Stomach (tissue), 9 donors: ENCODE measurements around the gene KISS1R. TPM values are rescaled to one million over a fixed set of nuclear protein-coding genes. Genes with fewer than 3 reads are reported as not detected.

Source experiments
- DNase-seq, 2 donors: peaks; one replicate each; pipeline versions ENCODE4 v3.0.0 to v3.0.0-alpha.2; 2013 to 2019
- H3K27ac ChIP-seq, 5 donors: fragments of 200-600 bp in 4 of 5; sonication (generic) in 4 of 5; one replicate each; pipeline ENCODE4 v1.5.1; 2013 to 2019; ENCODE audit warnings: mild to moderate bottlenecking in 1 of 5, moderate library complexity in 1 of 5
- H3K27me3 ChIP-seq, 3 donors: fragments of 200-600 bp; sonication (generic); one replicate each; pipeline ENCODE4 v1.5.1; 2017 to 2019; ENCODE audit warnings: mixed run types in 1 of 3
- H3K36me3 ChIP-seq, 4 donors: fragments of 200-600 bp; sonication (generic); 1 replicate in 3 of 4; 2 replicates in 1 of 4; pipeline ENCODE4 v1.5.1; 2016 to 2019
- H3K4me1 ChIP-seq, 4 donors: fragments of 200-600 bp; sonication (generic); one replicate each; pipeline ENCODE4 v1.5.1; 2016 to 2019
- H3K4me3 ChIP-seq, 4 donors: fragments of 200-600 bp; sonication (generic) in 3 of 4; one replicate each; pipeline ENCODE4 v1.5.1; 2016 to 2019; ENCODE audit warnings: mild to moderate bottlenecking in 1 of 4
- H3K9me3 ChIP-seq, 4 donors: fragments of 200-600 bp; sonication (generic); one replicate each; pipeline ENCODE4 v1.5.1; 2016 to 2019
- CTCF ChIP-seq, 7 experiments: fragments of 450-650 bp in 4 of 7; fragments of 200-600 bp in 3 of 7; sonication (generic) in 3 of 7; IDR thresholded peaks; one replicate each; pipeline ENCODE4 v1.5.1; 2016 to 2019; ENCODE audit warnings: antibody characterized with exemption in 7 of 7, control low read depth in 2 of 7, mild to moderate bottlenecking in 1 of 7
- EP300 ChIP-seq: sonication (generic); formaldehyde crosslinking; IDR thresholded peaks from one replicate; pipeline ENCODE4 v1.6.1; 2017; ENCODE audit warnings: antibody characterized with exemption
- POLR2A ChIP-seq, 4 donors: fragments of 450-650 bp; IDR thresholded peaks; one replicate each; pipeline ENCODE4 v1.6.1; 2016; ENCODE audit warnings: antibody characterized with exemption in 4 of 4, control low read depth in 2 of 4, mild to moderate bottlenecking in 1 of 4, moderate library complexity in 1 of 4
- POLR2AphosphoS5 ChIP-seq, 3 donors: sonication (generic); formaldehyde crosslinking; IDR thresholded peaks; one replicate each; pipeline ENCODE4 v1.6.1; 2016; ENCODE audit warnings: antibody characterized with exemption in 3 of 3
- WGBS, 5 donors: extraction: QIAGEN DNeasy Blood & Tissue Kit in 3 of 5; methylation state at CpG; one replicate each; pipeline versions ENCODE4 v1.1.5 to v1.1.7; 2013 to 2018; 5-methylcytosine and 5-hydroxymethylcytosine counted together
- intact Hi-C: fragments of 100-400 bp; cut with DNase I; formaldehyde crosslinking; loops from one replicate; pipeline ENCODE4 v1.15.1; 2023; ENCODE audit warnings: low total_unique reads
- polyA plus RNA-seq, 3 donors: library from polyadenylated mRNA; stranded (reverse); fragments of 200-250 nt; gene quantifications; one replicate each; pipeline ENCODE4 v1.2.3, GENCODE V29; 2013
- total RNA-seq, 5 donors: library from RNA; depleted of rRNA; stranded (reverse); fragments of >200 nt; gene quantifications; one replicate each; pipeline versions ENCODE4 v1.1.0 to v1.2.3, GENCODE V29; 2014 to 2016
- donor health status: healthy with polysubstance abuse.
- donor health status: Bipolar disorder and iron deficiency.
- donor health status: healthy.

The KISS1R gene
- total and polyA plus RNA-seq, 8 donors: not detected

- H3K27ac ChIP-seq: peak overlapping the region; percentile 75 to 91 (median 89)
- WGBS, 5 donors: 0 to 1% (median 1%) methylated on average over 23 to 52 of the region's 52 CpGs
- no peaks in the 10 kb centered on the region for H3K9me3 ChIP-seq
- H3K4me1 ChIP-seq: peaks cover 21 to 55% (median 37%) of the 10 kb centered on the region in 4 donors
- DNase-seq: peak; percentile 67 to 76
- H3K36me3 ChIP-seq: peaks cover 0 to 19% (median 17%) of the 10 kb centered on the region in 4 donors
- intact Hi-C loops: no loop called here
- no peaks in the 10 kb centered on the region for H3K27me3 ChIP-seq
- no peak for TF ChIP-seq POLR2A (IDR thresholded peaks at IDR 0.05)
- no peak for TF ChIP-seq EP300
- TF ChIP-seq POLR2AphosphoS5 (IDR thresholded peaks at IDR 0.05): no peak
- TF ChIP-seq CTCF (IDR thresholded peaks at IDR 0.05): no peak
- H3K4me3 ChIP-seq: peak overlapping the region; percentile 65 to 98 (median 88)
Observed at GRCh38 chr19:926589-927350, 9.6 kb downstream of the KISS1R start.

GRCh38 chr19:927351-927779, 10.2 kb downstream of the KISS1R start:
- Histone ChIP-seq H3K9me3 (no peaks in the 10 kb centered on the region), H3K36me3 (peaks cover 0 to 19% (median 17%) of the 10 kb centered on the region in 4 donors), H3K27ac (peak overlapping the region; percentile 17 to 91 (median 89)), H3K4me1 (peaks cover 21 to 59% (median 40%) of the 10 kb centered on the region in 4 donors), H3K27me3 (no peaks in the 10 kb centered on the region), H3K4me3 (peak overlapping the region; percentile 65 to 98 (median 88))
- DNase-seq: peak in 1 of 2 donors; percentile 68
- intact Hi-C loops: no loop called here
- WGBS, 5 donors: 14 to 28% (median 19%) methylated on average over 9 to 15 of the region's 15 CpGs; no CpG with 5 or more reads in 1 of the 5 donors
- no peak for TF ChIP-seq EP300
- no peak for TF ChIP-seq CTCF (IDR thresholded peaks at IDR 0.05)

- DNase-seq: peak in 1 of 2 donors; percentile 64
- intact Hi-C loops: no loop called here
- Histone ChIP-seq H3K36me3 (peaks cover 0 to 19% (median 17%) of the 10 kb centered on the region in 4 donors), H3K27ac (peak overlapping the region in 4 of 5 donors; percentile 84 to 91 (median 90)), H3K4me1 (peaks cover 27 to 64% (median 46%) of the 10 kb centered on the region in 4 donors), H3K4me3 (peak overlapping the region in 3 of 4 donors; percentile 65 to 98 (median 86)), H3K27me3 (peaks cover 0 to 4% (median 0%) of the 10 kb centered on the region in 3 donors), H3K9me3 (no peaks in the 10 kb centered on the region)
- 82 to 86% (median 85%) methylated on average over 3 to 12 of the region's 12 CpGs for WGBS, 5 donors
- TF ChIP-seq EP300: no peak
- no peak for TF ChIP-seq POLR2AphosphoS5 (IDR thresholded peaks at IDR 0.05)
- TF ChIP-seq POLR2A (IDR thresholded peaks at IDR 0.05): no peak
- TF ChIP-seq CTCF (IDR thresholded peaks at IDR 0.05): no peak
Observed at GRCh38 chr19:927780-928401, 10.8 kb downstream of the KISS1R start.

- peak in 1 of 2 donors; percentile 73 for DNase-seq
- 84 to 87% (median 87%) methylated on average over 11 to 18 of the region's 18 CpGs for WGBS, 5 donors
- Histone ChIP-seq H3K9me3 (no peaks in the 10 kb centered on the region), H3K4me1 (peaks cover 34 to 71% (median 53%) of the 10 kb centered on the region in 4 donors), H3K27me3 (peaks cover 0 to 4% (median 0%) of the 10 kb centered on the region in 3 donors), H3K4me3 (peak overlapping the region in 1 of 4 donors; percentile 98), H3K36me3 (peaks cover 0 to 19% (median 17%) of the 10 kb centered on the region in 4 donors), H3K27ac (peak overlapping the region in 3 of 5 donors; percentile 89 to 91 (median 90))
- TF ChIP-seq POLR2A (IDR thresholded peaks at IDR 0.05) (no peak), EP300 (no peak), CTCF (IDR thresholded peaks at IDR 0.05) (no peak), POLR2AphosphoS5 (IDR thresholded peaks at IDR 0.05) (no peak)
- intact Hi-C loops: no loop called here
Observed at GRCh38 chr19:928471-929202, 11.5 kb downstream of the KISS1R start.
